IMR-90 (cell line): Measurements from ENCODE around the gene C17orf67. TPM values are rescaled to one million over a fixed set of nuclear protein-coding genes. Genes with fewer than 3 reads are reported as not detected.

ENCODE experiments used
- ATAC-seq: fragments of 200-7000 bp; cut with Tn5 transposase; 2 replicates; pipeline ENCODE4 v1.9.1; 2020; ENCODE audit warnings: low read depth, mild to moderate bottlenecking, moderate library complexity
- BruUV-seq: library from RNA; stranded (reverse); fragments of 400-500 nt; replicated peaks from 2 replicates; lab custom pipeline; 2021; lab: Mats Ljungman, UMichigan
- CTCF ChIA-PET: fragments of 300-600 bp; formaldehyde crosslinking; extraction: SDS; loops from one replicate; lab custom pipeline; 2021; ENCODE audit warnings: antibody characterized with exemption; lab: Yijun Ruan, JAX
- POLR2A ChIA-PET: fragments of 300-600 bp; sonication (Branson Sonifier 250); formaldehyde crosslinking; loops from one replicate; lab custom pipeline; 2022; ENCODE audit warnings: antibody characterized with exemption; ENCODE audit not compliant: unreplicated experiment; lab: Charles Lee
- DNase-seq: peaks from one replicate; pipeline ENCODE4 v3.0.0; 2013
- H2AFZ ChIP-seq: replicated peaks from 2 replicates; pipeline ENCODE3; 2013; ENCODE audit warnings: low read length, mild to moderate bottlenecking; ENCODE audit not compliant: poor library complexity
- H2AK5ac ChIP-seq: 2 replicates; pipeline ENCODE4 v1.6.1; 2013; ENCODE audit warnings: low read depth, low read length, inconsistent platforms
- H2AK9ac ChIP-seq: replicated peaks from 2 replicates; pipeline ENCODE3; 2013; ENCODE audit warnings: mild to moderate bottlenecking, low read depth, low read length, moderate library complexity; ENCODE audit not compliant: poor library complexity
- H2BK120ac ChIP-seq: 2 replicates; pipeline ENCODE4 v1.6.1; 2013; ENCODE audit warnings: low read depth, low read length, inconsistent platforms
- H2BK15ac ChIP-seq: 3 replicates; pipeline ENCODE4 v1.6.1; 2013; ENCODE audit warnings: low read depth, low read length, inconsistent platforms
- H2BK20ac ChIP-seq: 2 replicates; pipeline ENCODE4 v1.6.1; 2013; ENCODE audit warnings: low read depth, mild to moderate bottlenecking, inconsistent platforms, low read length, moderate library complexity
- H2BK5ac ChIP-seq: 2 replicates; pipeline ENCODE4 v1.6.1; 2013; ENCODE audit warnings: mild to moderate bottlenecking, low read depth, low read length, inconsistent platforms; ENCODE audit not compliant: poor library complexity, severe bottlenecking
- H3K14ac ChIP-seq: replicated peaks from 2 replicates; pipeline ENCODE4 v1.6.1; 2013; ENCODE audit warnings: low read depth, low read length, inconsistent platforms
- H3K18ac ChIP-seq: 2 replicates; pipeline ENCODE4 v1.6.1; 2013; ENCODE audit warnings: low read depth, low read length, control low read depth
- H3K23ac ChIP-seq: 2 replicates; pipeline ENCODE4 v1.6.1; 2013; ENCODE audit warnings: low read depth, low read length, inconsistent platforms
- H3K27ac ChIP-seq: 2 replicates; pipeline ENCODE4 v1.5.1; 2013; ENCODE audit warnings: mild to moderate bottlenecking, control low read depth, low read length; ENCODE audit not compliant: insufficient read depth
- H3K27me3 ChIP-seq: 2 replicates; pipeline ENCODE4 v1.6.1; 2013; ENCODE audit warnings: low read length; ENCODE audit not compliant: control insufficient read depth, insufficient read depth
- H3K36me3 ChIP-seq: 2 replicates; pipeline ENCODE4 v1.6.1; 2013; ENCODE audit warnings: low read length, mixed read lengths; ENCODE audit not compliant: control insufficient read depth, insufficient read depth
- H3K4ac ChIP-seq: 2 replicates; pipeline ENCODE4 v1.6.1; 2013; ENCODE audit warnings: low read depth, low read length, inconsistent platforms
- H3K4me1 ChIP-seq: 2 replicates; pipeline ENCODE4 v1.6.1; 2013; ENCODE audit warnings: low read length, mixed read lengths; ENCODE audit not compliant: control insufficient read depth, insufficient read depth
- H3K4me2 ChIP-seq: 2 replicates; pipeline ENCODE4 v1.6.1; 2013; ENCODE audit warnings: low read depth, mild to moderate bottlenecking, control low read depth, low read length, moderate library complexity
- H3K4me3 ChIP-seq: 2 replicates; pipeline ENCODE4 v1.5.1; 2013; ENCODE audit warnings: low read depth, mild to moderate bottlenecking, control low read depth, low read length, moderate library complexity; ENCODE audit not compliant: insufficient read depth
- H3K56ac ChIP-seq: 2 replicates; pipeline ENCODE4 v1.6.1; 2013; ENCODE audit warnings: low read length, inconsistent platforms; ENCODE audit not compliant: insufficient read depth; ENCODE audit errors: extremely low read depth
- H3K79me1 ChIP-seq, 2 experiments: 2 replicates each; pipeline ENCODE4 v1.6.1; 2013; ENCODE audit warnings: low read length in 2 of 2, inconsistent platforms in 1 of 2, low read depth in 1 of 2
- H3K9ac ChIP-seq: 2 replicates; pipeline ENCODE4 v1.6.1; 2013; ENCODE audit warnings: low read depth, low read length, control low read depth
- H3K9me1 ChIP-seq: 2 replicates; pipeline ENCODE4 v1.6.1; 2013; ENCODE audit warnings: low read length, inconsistent platforms; ENCODE audit not compliant: insufficient read depth
- H3K9me3 ChIP-seq: 2 replicates; pipeline ENCODE4 v1.6.1; 2013; ENCODE audit warnings: low read length; ENCODE audit not compliant: control insufficient read depth, insufficient read depth
- H4K20me1 ChIP-seq: 2 replicates; pipeline ENCODE4 v1.6.1; 2013; ENCODE audit warnings: low read length, inconsistent platforms; ENCODE audit not compliant: insufficient read depth
- H4K5ac ChIP-seq: 2 replicates; pipeline ENCODE4 v1.6.1; 2013; ENCODE audit warnings: mild to moderate bottlenecking, low read depth, low read length, control low read depth
- H4K8ac ChIP-seq, 2 experiments: 2 replicates each; pipeline ENCODE4 v1.6.1; 2013; ENCODE audit warnings: low read depth in 2 of 2, low read length in 2 of 2, control low read depth in 1 of 2, inconsistent platforms in 1 of 2
- H4K91ac ChIP-seq: 2 replicates; pipeline ENCODE4 v1.6.1; 2013; ENCODE audit warnings: low read depth, low read length, inconsistent platforms; ENCODE audit not compliant: insufficient read depth
- BHLHE40 ChIP-seq: fragments of 150-350 bp; IDR thresholded peaks from 2 replicates; pipeline ENCODE4 v1.6.1; 2016; ENCODE audit warnings: mild to moderate bottlenecking, low read depth, low read length
- CEBPB ChIP-seq: IDR thresholded peaks from 2 replicates; pipeline ENCODE4 v1.6.1; 2012; ENCODE audit warnings: low read depth, low read length, improper control_type of control experiment
- CHD1 ChIP-seq: IDR thresholded peaks from 2 replicates; pipeline ENCODE4 v1.6.1; 2012; ENCODE audit warnings: low read depth, low read length, improper control_type of control experiment
- CTCF ChIP-seq: conservative IDR thresholded peaks from 2 replicates; pipeline ENCODE4 v1.5.1; 2012; ENCODE audit warnings: mild to moderate bottlenecking, low read depth, low read length, improper control_type of control experiment
- ELK1 ChIP-seq: fragments of 150-350 bp; IDR thresholded peaks from 2 replicates; pipeline ENCODE4 v1.6.1; 2016; ENCODE audit warnings: low read depth, mild to moderate bottlenecking, low read length, moderate library complexity, borderline replicate concordance
- FOS ChIP-seq: fragments of 150-350 bp; IDR thresholded peaks from 2 replicates; pipeline ENCODE4 v1.6.1; 2016; ENCODE audit warnings: low read depth, low read length
- MAFK ChIP-seq: IDR thresholded peaks from 2 replicates; pipeline ENCODE4 v1.6.1; 2012; ENCODE audit warnings: low read depth, low read length, improper control_type of control experiment
- MAZ ChIP-seq: IDR thresholded peaks from 2 replicates; pipeline ENCODE4 v1.6.1; 2012; ENCODE audit warnings: low read depth, mild to moderate bottlenecking, low read length, improper control_type of control experiment, moderate library complexity, borderline replicate concordance
- MXI1 ChIP-seq: IDR thresholded peaks from 2 replicates; pipeline ENCODE4 v1.6.1; 2012; ENCODE audit warnings: low read depth, mild to moderate bottlenecking, low read length, moderate library complexity, borderline replicate concordance
- NFE2L2 ChIP-seq: fragments of 150-350 bp; IDR thresholded peaks from 2 replicates; pipeline ENCODE4 v1.6.1; 2016; ENCODE audit warnings: low read depth, mild to moderate bottlenecking, low read length
- POLR2A ChIP-seq: IDR thresholded peaks from 2 replicates; pipeline ENCODE4 v1.6.1; 2012; ENCODE audit warnings: mild to moderate bottlenecking, low read depth, low read length
- RAD21 ChIP-seq: IDR thresholded peaks from 2 replicates; pipeline ENCODE4 v1.6.1; 2012; ENCODE audit warnings: low read length, improper control_type of control experiment
- RCOR1 ChIP-seq: IDR thresholded peaks from 2 replicates; pipeline ENCODE4 v1.6.1; 2012; ENCODE audit warnings: mild to moderate bottlenecking, low read length, improper control_type of control experiment; ENCODE audit not compliant: insufficient replicate concordance
- RFX5 ChIP-seq: IDR thresholded peaks from 2 replicates; pipeline ENCODE4 v1.8.0; 2012; ENCODE audit warnings: low read depth, mild to moderate bottlenecking, low read length, moderate library complexity
- SMC3 ChIP-seq: fragments of 150-350 bp; IDR thresholded peaks from 2 replicates; pipeline ENCODE4 v1.6.1; 2016; ENCODE audit warnings: low read depth, mild to moderate bottlenecking, antibody characterized with exemption, low read length, moderate library complexity
- USF2 ChIP-seq: fragments of 150-350 bp; IDR thresholded peaks from 2 replicates; pipeline ENCODE4 v1.6.1; 2017; ENCODE audit warnings: mild to moderate bottlenecking, antibody characterized with exemption, low read length, low read depth
- WGBS, 2 experiments: methylation state at CpG; one replicate each; pipeline versions ENCODE4 v1.1.5 to v1.1.7; 2013; ENCODE audit warnings: missing lambda C conversion rate in 2 of 2; ENCODE audit not compliant: insufficient read length in 1 of 2; ENCODE audit errors: extremely low coverage in 2 of 2; 5-methylcytosine and 5-hydroxymethylcytosine counted together
- dilution Hi-C: fragments of 300-500 bp; cut with HindIII; formaldehyde crosslinking; loops from one replicate; pipeline ENCODE4 v1.14.3; 2018; ENCODE audit warnings: low sequenced_read_pairs; ENCODE audit not compliant: unreplicated experiment
- in situ Hi-C: fragments of 300-500 bp; cut with MboI; formaldehyde crosslinking; loops from 3 replicates; pipeline ENCODE4 v1.14.3; 2019; ENCODE audit warnings: low sequenced_read_pairs, inconsistent platforms, mixed read lengths
- intact Hi-C: fragments of 100-400 bp; cut with micrococcal nuclease; formaldehyde crosslinking; loops from 2 replicates; pipeline ENCODE4 v1.10.0; 2022
- polyA plus RNA-seq, 3 experiments: library from polyadenylated mRNA; depleted of rRNA; stranded (reverse); fragments of >200 nt; gene quantifications; 2 replicates each; pipeline ENCODE4 v1.2.3, GENCODE V29; 2012; ENCODE audit warnings: low replicate concordance in 1 of 3
- total RNA-seq: library from RNA; depleted of rRNA; stranded (reverse); fragments of >200 nt; gene quantifications from 2 replicates; pipeline ENCODE4 v1.2.3, GENCODE V29; 2012

The C17orf67 gene
- total and polyA plus RNA-seq, 2 of the 4 experiments (the other 2 are of a cell fraction): 0.18 to 1.1 TPM

DNA sequence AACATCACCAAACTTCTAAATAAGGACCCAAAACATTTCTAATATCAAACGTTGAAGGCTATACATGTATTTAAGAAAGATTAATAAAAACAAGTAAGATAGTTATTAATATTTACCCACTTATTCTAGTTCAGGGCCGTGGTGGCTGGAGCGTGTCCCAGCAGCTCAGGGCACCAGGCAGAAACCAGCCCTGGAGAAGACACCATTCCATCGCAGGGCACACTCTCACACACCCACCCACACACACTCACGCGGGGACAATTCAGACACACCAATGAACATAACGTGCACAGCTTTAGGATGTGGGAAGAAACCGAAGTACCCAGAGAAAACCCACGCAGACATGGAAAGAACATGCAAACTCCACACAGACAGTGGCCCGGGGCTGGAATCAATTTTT, 13.5 kb downstream of the C17orf67 start:
- H4K5ac ChIP-seq: no peak overlapping the region
- POLR2A ChIA-PET: no interaction called here
- TF ChIP-seq BHLHE40 (no peak), FOS (no peak), POLR2A (no peak), NFE2L2 (no peak), ELK1 (no peak), CHD1 (no peak), MXI1 (no peak), RCOR1 (no peak), MAFK (no peak), CTCF (no peak), CEBPB (no peak), MAZ (no peak), SMC3 (no peak), RAD21 (no peak), USF2 (no peak), RFX5 (no peak)

More for the DNA sequence above, 13.5 kb downstream of the C17orf67 start:
- H2BK20ac ChIP-seq: no peak overlapping the region
- no peak overlapping the region for H3K23ac ChIP-seq
- no CpG with 5 or more reads among the region's 10 CpGs for WGBS, 2 experiments
- H3K4me3 ChIP-seq: no peak overlapping the region
- intact Hi-C loops (no loop called here), dilution Hi-C loops (no loop called here), in situ Hi-C loops (no loop called here)
- no peak overlapping the region for H2AK5ac ChIP-seq
- H2BK120ac ChIP-seq: no peak overlapping the region
- H2BK15ac ChIP-seq: no peak overlapping the region
- no peak overlapping the region for H2BK5ac ChIP-seq
- H3K79me1 ChIP-seq: no peaks in the 10 kb centered on the region; a peak in 1 of 4 replicates
- H3K9me1 ChIP-seq: peaks cover 4% of the 10 kb centered on the region
- no TSS peak for BruUV-seq
- CTCF ChIA-PET: interaction anchor here (0.5 to 2.1 kb wide), 11 partner anchors 9 to 125 kb away, joined by 3 to 10 read pairs (median 4); no protein-coding TSS in a partner anchor
- no peaks in the 10 kb centered on the region for H4K20me1 ChIP-seq
- H3K4me1 ChIP-seq: peaks cover 3% of the 10 kb centered on the region; the same call in 1 of the 2 replicates
- H3K27ac ChIP-seq: no peak overlapping the region
- no peaks in the 10 kb centered on the region for H3K27me3 ChIP-seq
- ATAC-seq: no peak
- H3K18ac ChIP-seq: no peak overlapping the region
- H2AFZ ChIP-seq: no peak overlapping the region
- no peaks in the 10 kb centered on the region for H3K9me3 ChIP-seq
- no peak overlapping the region for H2AK9ac ChIP-seq
- no peaks in the 10 kb centered on the region for H3K36me3 ChIP-seq
- H3K9ac ChIP-seq: no peak overlapping the region
- H3K4me2 ChIP-seq: no peak overlapping the region
- DNase-seq: no peak
- H3K4ac ChIP-seq: no peak overlapping the region
- no peak overlapping the region for H4K8ac ChIP-seq
- H3K14ac ChIP-seq: no peak overlapping the region
- no peak overlapping the region for H3K56ac ChIP-seq
- H4K91ac ChIP-seq: no peak overlapping the region
